ENCODE measurements around the gene SLC4A1AP. TPM values are rescaled to one million over a fixed set of nuclear protein-coding genes. Genes with fewer than 3 reads are reported as not detected.

SLC4A1AP gene
- total and polyA plus RNA-seq, 9 of the 15 experiments (the other 6 are each of a cell fraction or from before 2014, with no cell fraction given), result 8.1 to 40.5 (median 35.3) TPM

- 22% methylated on average over 5 of the region's 5 CpGs for WGBS (ENCODE audit: insufficient coverage, low coverage, missing lambda C conversion rate)
- intact Hi-C loops (cut with micrococcal nuclease), result loop anchor here (5.0 kb wide), 1 partner anchor 751 kb away; no protein-coding TSS in a partner anchor
- H3K4me3 ChIP-seq, result no peak overlapping the region
- no peaks in the 10 kb centered on the region for H3K9me1 ChIP-seq (ENCODE audit: control insufficient read depth, insufficient read depth, low read length)
- no peak overlapping the region for H3K4me2 ChIP-seq (ENCODE audit: insufficient read depth, low read length)
- no peaks in the 10 kb centered on the region for H3K36me3 ChIP-seq (ENCODE audit: control insufficient read depth, insufficient read depth, low read length)
- H4K20me1 ChIP-seq (replicated peaks; ENCODE audit: control insufficient read depth, insufficient read depth, low read length), result no peaks in the 10 kb centered on the region
- no peaks in the 10 kb centered on the region for H3K9me3 ChIP-seq (replicated peaks; ENCODE audit: control insufficient read depth, insufficient read depth, low read depth, low read length)
- H3K27ac ChIP-seq (ENCODE audit: extremely low read depth, low read depth, low read length), result no peak overlapping the region
- in situ Hi-C loops (cut with MboI), result no loop called here
- POLR2A ChIA-PET, result interaction anchor here (0.5 to 0.7 kb wide), 2 partner anchors 38 to 692 kb away, joined by 3 to 4 read pairs; no protein-coding TSS in a partner anchor
- no peaks in the 10 kb centered on the region for H3K27me3 ChIP-seq (ENCODE audit: control insufficient read depth in 2 of 2, insufficient read depth in 2 of 2, low read length in 2 of 2)
- CTCF ChIA-PET (ENCODE audit: low intra/inter-chr PET ratio), result no interaction called here
- peaks cover 0 to 13% of the 10 kb centered on the region in 2 experiments; a peak in 4 of 5 replicates for H3K4me1 ChIP-seq (replicated peaks in 1 of 2; ENCODE audit: control insufficient read depth in 2 of 2, insufficient read depth in 2 of 2, low read length in 2 of 2)
- DNase-seq (ENCODE audit: extremely low read depth in 1 of 4, low spot score in 3 of 4) (no peak), ATAC-seq (no peak), FAIRE-seq (no peak)
- no TSS peak for BruUV-seq (replicated peaks)
- H3K9ac ChIP-seq (ENCODE audit: insufficient read depth in 1 of 2, low read depth in 2 of 2, low read length in 2 of 2), result no peak overlapping the region
- H2AFZ ChIP-seq (ENCODE audit: low read depth, low read length), result no peak overlapping the region
- no peaks in the 10 kb centered on the region for H3K79me2 ChIP-seq (ENCODE audit: control insufficient read depth, insufficient read depth, low read length)
- no peak for TF ChIP-seq SFPQ (IDR thresholded peaks at IDR 0.05; ENCODE audit: low read depth, low read length)
- no peak for TF ChIP-seq ZC3H11A (IDR thresholded peaks at IDR 0.05; ENCODE audit: low read depth, low read length)
- no peak for TF ChIP-seq NFXL1 (CRISPR knock-in tag; IDR thresholded peaks at IDR 0.05)
- no peak for TF ChIP-seq CHD2 (IDR thresholded peaks at IDR 0.05; ENCODE audit: low read depth, low read length)
- no peak for TF ChIP-seq TOE1 (IDR thresholded peaks at IDR 0.05; ENCODE audit: borderline replicate concordance)
- no peak for TF ChIP-seq TOE1 (CRISPR knock-in tag; IDR thresholded peaks at IDR 0.05; ENCODE audit: borderline replicate concordance, low read depth)
- TF ChIP-seq OTX1 (CRISPR knock-in tag; IDR thresholded peaks at IDR 0.05), result no peak
- no peak for TF ChIP-seq ETV6 (IDR thresholded peaks at IDR 0.05; ENCODE audit: borderline replicate concordance in 1 of 2, low read depth in 2 of 2, low read length in 1 of 2)
- TF ChIP-seq ETV6 (CRISPR knock-in tag; IDR thresholded peaks at IDR 0.05; ENCODE audit: borderline replicate concordance), result no peak
- TF ChIP-seq THAP7 (CRISPR knock-in tag; IDR thresholded peaks at IDR 0.05), result no peak
- TF ChIP-seq BRCA1 (IDR thresholded peaks at IDR 0.05), result no peak
- TF ChIP-seq BRCA1 (CRISPR knock-in tag; IDR thresholded peaks at IDR 0.05), result no peak
- no peak for TF ChIP-seq DACH1 (IDR thresholded peaks at IDR 0.05; ENCODE audit: partially characterized antibody)
- TF ChIP-seq ZNF239 (CRISPR knock-in tag; IDR thresholded peaks at IDR 0.05), result no peak
- TF ChIP-seq KAT2B (IDR thresholded peaks at IDR 0.05; ENCODE audit: low read depth, low read length), result no peak
- no peak for TF ChIP-seq PHB (CRISPR knock-in tag; IDR thresholded peaks at IDR 0.05)
- no peak for TF ChIP-seq CREB5 (CRISPR knock-in tag; IDR thresholded peaks at IDR 0.05)
- TF ChIP-seq TEAD1 (CRISPR knock-in tag; IDR thresholded peaks at IDR 0.05), result no peak
- TF ChIP-seq SREBF2 (CRISPR knock-in tag; IDR thresholded peaks at IDR 0.05), result no peak
- no peak for TF ChIP-seq HNRNPL (IDR thresholded peaks at IDR 0.05; ENCODE audit: low read depth, low read length)
Observed at GRCh38 chr2:27701676-27702075, 38.0 kb downstream of the SLC4A1AP start.
